Measurements from ENCODE around the gene AMPH.

GRCh38 chr7:38632411-38632810 lies 1.2 kb upstream of the AMPH start:
- TF ChIP-seq, protein P1, sequence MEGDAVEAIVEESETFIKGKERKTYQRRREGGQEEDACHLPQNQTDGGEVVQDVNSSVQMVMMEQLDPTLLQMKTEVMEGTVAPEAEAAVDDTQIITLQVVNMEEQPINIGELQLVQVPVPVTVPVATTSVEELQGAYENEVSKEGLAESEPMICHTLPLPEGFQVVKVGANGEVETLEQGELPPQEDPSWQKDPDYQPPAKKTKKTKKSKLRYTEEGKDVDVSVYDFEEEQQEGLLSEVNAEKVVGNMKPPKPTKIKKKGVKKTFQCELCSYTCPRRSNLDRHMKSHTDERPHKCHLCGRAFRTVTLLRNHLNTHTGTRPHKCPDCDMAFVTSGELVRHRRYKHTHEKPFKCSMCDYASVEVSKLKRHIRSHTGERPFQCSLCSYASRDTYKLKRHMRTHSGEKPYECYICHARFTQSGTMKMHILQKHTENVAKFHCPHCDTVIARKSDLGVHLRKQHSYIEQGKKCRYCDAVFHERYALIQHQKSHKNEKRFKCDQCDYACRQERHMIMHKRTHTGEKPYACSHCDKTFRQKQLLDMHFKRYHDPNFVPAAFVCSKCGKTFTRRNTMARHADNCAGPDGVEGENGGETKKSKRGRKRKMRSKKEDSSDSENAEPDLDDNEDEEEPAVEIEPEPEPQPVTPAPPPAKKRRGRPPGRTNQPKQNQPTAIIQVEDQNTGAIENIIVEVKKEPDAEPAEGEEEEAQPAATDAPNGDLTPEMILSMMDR (IDR thresholded peaks at IDR 0.05) = no peak
- no peak for TF ChIP-seq ETV6 (CRISPR knock-in tag; IDR thresholded peaks at IDR 0.05)
- TF ChIP-seq PRRX2 (CRISPR knock-in tag; IDR thresholded peaks at IDR 0.05) = no peak
- TF ChIP-seq CDX4 (CRISPR knock-in tag; IDR thresholded peaks at IDR 0.05; ENCODE audit: borderline replicate concordance) = no peak
- TF ChIP-seq, protein P2, sequence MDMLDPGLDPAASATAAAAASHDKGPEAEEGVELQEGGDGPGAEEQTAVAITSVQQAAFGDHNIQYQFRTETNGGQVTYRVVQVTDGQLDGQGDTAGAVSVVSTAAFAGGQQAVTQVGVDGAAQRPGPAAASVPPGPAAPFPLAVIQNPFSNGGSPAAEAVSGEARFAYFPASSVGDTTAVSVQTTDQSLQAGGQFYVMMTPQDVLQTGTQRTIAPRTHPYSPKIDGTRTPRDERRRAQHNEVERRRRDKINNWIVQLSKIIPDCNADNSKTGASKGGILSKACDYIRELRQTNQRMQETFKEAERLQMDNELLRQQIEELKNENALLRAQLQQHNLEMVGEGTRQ (CRISPR knock-in tag; IDR thresholded peaks at IDR 0.05) = no peak
- no peak for TF ChIP-seq MXD4 (CRISPR knock-in tag; IDR thresholded peaks at IDR 0.05; ENCODE audit: borderline replicate concordance)
- TF ChIP-seq, protein P3, sequence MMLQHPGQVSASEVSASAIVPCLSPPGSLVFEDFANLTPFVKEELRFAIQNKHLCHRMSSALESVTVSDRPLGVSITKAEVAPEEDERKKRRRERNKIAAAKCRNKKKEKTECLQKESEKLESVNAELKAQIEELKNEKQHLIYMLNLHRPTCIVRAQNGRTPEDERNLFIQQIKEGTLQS (CRISPR knock-in tag; conservative IDR thresholded peaks at IDR 0.05) = no peak
